HEK293 (cell line): ENCODE measurements around the gene FOXO3.

Source experiments
- CTCF ChIA-PET: fragments of 350-600 bp; formaldehyde crosslinking; extraction: SDS; loops from one replicate; lab custom pipeline; 2021; ENCODE audit warnings: antibody characterized with exemption; lab: Yijun Ruan, JAX
- POLR2A ChIA-PET: fragments of 300-600 bp; formaldehyde crosslinking; extraction: SDS; loops from one replicate; lab custom pipeline; 2020; ENCODE audit warnings: antibody characterized with exemption, inconsistent platforms; lab: Yijun Ruan, JAX
- H3K27ac ChIP-seq: fragments of 200-500 bp; sonication (Bioruptor generic); 2 replicates; pipeline ENCODE4 v1.5.1; 2014; ENCODE audit warnings: low read depth, low read length, control low read depth, inconsistent platforms; ENCODE audit errors: extremely low read depth
- H3K36me3 ChIP-seq, 2 experiments: fragments of 200-500 bp in 1 of 2; sonication (Bioruptor generic) in 1 of 2; 1 replicate in 1 of 2; 2 replicates in 1 of 2; pipeline ENCODE4 v1.5.1; 2014 to 2017; ENCODE audit warnings: inconsistent platforms in 2 of 2, low read length in 2 of 2; ENCODE audit not compliant: control insufficient read depth in 2 of 2, insufficient read depth in 1 of 2
- H3K4me1 ChIP-seq: fragments of 200-500 bp; sonication (Bioruptor generic); 2 replicates; pipeline ENCODE4 v1.5.1; 2014; ENCODE audit warnings: mild to moderate bottlenecking, low read length, inconsistent platforms; ENCODE audit not compliant: control insufficient read depth, insufficient read depth
- H3K4me3 ChIP-seq: 2 replicates; pipeline ENCODE4 v1.5.1; 2011; ENCODE audit warnings: low read depth, mild to moderate bottlenecking, control low read depth, low read length, moderate library complexity
- H3K9me3 ChIP-seq: fragments of 200-500 bp; sonication (Bioruptor generic); 2 replicates; pipeline ENCODE4 v1.5.1; 2014; ENCODE audit warnings: low read depth, low read length, inconsistent platforms; ENCODE audit not compliant: control insufficient read depth, insufficient read depth
- MEIS1 ChIP-seq: sonication (generic); formaldehyde crosslinking; IDR thresholded peaks from 2 replicates; pipeline ENCODE4 v1.8.1; 2022; ENCODE audit warnings: missing genetic modification reagents, mild to moderate bottlenecking, borderline replicate concordance
- ZEB2 ChIP-seq: fragments of 450-650 bp; formaldehyde crosslinking; IDR thresholded peaks from 2 replicates; pipeline ENCODE4 v1.5.1; 2016; ENCODE audit warnings: missing biosample characterization, missing genetic modification characterization
- ZFP37 ChIP-seq: fragments of 450-650 bp; formaldehyde crosslinking; IDR thresholded peaks from 2 replicates; pipeline ENCODE4 v1.5.1; 2016; ENCODE audit warnings: missing biosample characterization, missing genetic modification characterization
- ZFP69B ChIP-seq: fragments of 450-650 bp; formaldehyde crosslinking; IDR thresholded peaks from 2 replicates; pipeline ENCODE4 v1.5.1; 2016; ENCODE audit warnings: missing biosample characterization, missing genetic modification characterization
- ZNF112 ChIP-seq: fragments of 450-650 bp; formaldehyde crosslinking; IDR thresholded peaks from 2 replicates; pipeline ENCODE4 v1.5.0; 2017; ENCODE audit warnings: missing biosample characterization, missing genetic modification characterization
- ZNF184 ChIP-seq: fragments of 450-650 bp; IDR thresholded peaks from 2 replicates; pipeline ENCODE4 v1.5.1; 2018; ENCODE audit warnings: missing biosample characterization, mild to moderate bottlenecking, missing genetic modification characterization
- ZNF280C ChIP-seq: fragments of 450-650 bp; formaldehyde crosslinking; IDR thresholded peaks from 2 replicates; pipeline ENCODE4 v1.5.1; 2016; ENCODE audit warnings: missing biosample characterization, missing genetic modification characterization
- ZNF311 ChIP-seq: fragments of 450-650 bp; formaldehyde crosslinking; IDR thresholded peaks from 2 replicates; pipeline ENCODE4 v1.5.1; 2017; ENCODE audit warnings: missing biosample characterization, missing genetic modification characterization, borderline replicate concordance
- ZNF426 ChIP-seq: fragments of 450-650 bp; formaldehyde crosslinking; IDR thresholded peaks from 2 replicates; pipeline ENCODE4 v1.5.1; 2017; ENCODE audit warnings: missing biosample characterization, missing genetic modification characterization, mild to moderate bottlenecking, inconsistent platforms, moderate library complexity
- ZNF449 ChIP-seq: fragments of 450-650 bp; formaldehyde crosslinking; IDR thresholded peaks from 2 replicates; pipeline ENCODE4 v1.5.1; 2017; ENCODE audit warnings: missing biosample characterization, mild to moderate bottlenecking, missing genetic modification characterization, moderate library complexity
- ZNF473 ChIP-seq: fragments of 450-650 bp; formaldehyde crosslinking; IDR thresholded peaks from 2 replicates; pipeline ENCODE4 v1.5.1; 2017; ENCODE audit warnings: missing biosample characterization, missing genetic modification characterization
- ZNF521 ChIP-seq: fragments of 450-650 bp; formaldehyde crosslinking; IDR thresholded peaks from 2 replicates; pipeline ENCODE4 v1.5.1; 2017; ENCODE audit warnings: missing biosample characterization, mild to moderate bottlenecking, missing genetic modification characterization
- ZNF585B ChIP-seq: fragments of 450-650 bp; formaldehyde crosslinking; IDR thresholded peaks from 2 replicates; pipeline ENCODE4 v1.5.1; 2016; ENCODE audit warnings: missing biosample characterization, missing genetic modification characterization
- ZNF596 ChIP-seq: fragments of 450-650 bp; IDR thresholded peaks from 2 replicates; pipeline ENCODE4 v1.5.0; 2018; ENCODE audit warnings: missing biosample characterization, mild to moderate bottlenecking, missing genetic modification characterization, moderate library complexity
- ZNF600 ChIP-seq: fragments of 450-650 bp; formaldehyde crosslinking; IDR thresholded peaks from 2 replicates; pipeline ENCODE4 v1.5.1; 2016; ENCODE audit warnings: missing biosample characterization, missing genetic modification characterization
- ZNF654 ChIP-seq: fragments of 450-650 bp; formaldehyde crosslinking; IDR thresholded peaks from 2 replicates; pipeline ENCODE4 v1.5.1; 2016; ENCODE audit warnings: low read depth, missing biosample characterization, missing genetic modification characterization
- ZNF670 ChIP-seq: fragments of 450-650 bp; formaldehyde crosslinking; IDR thresholded peaks from 2 replicates; pipeline ENCODE4 v1.5.1; 2016; ENCODE audit warnings: missing biosample characterization, missing genetic modification characterization, low read depth
- ZNF677 ChIP-seq: fragments of 450-650 bp; IDR thresholded peaks from 2 replicates; pipeline ENCODE4 v1.5.0; 2018; ENCODE audit warnings: missing biosample characterization, mild to moderate bottlenecking, missing genetic modification characterization, moderate library complexity
- ZNF747 ChIP-seq: fragments of 450-650 bp; formaldehyde crosslinking; IDR thresholded peaks from 2 replicates; pipeline ENCODE4 v1.5.1; 2016; ENCODE audit warnings: missing biosample characterization, missing genetic modification characterization
- ZNF776 ChIP-seq: fragments of 450-650 bp; formaldehyde crosslinking; IDR thresholded peaks from 2 replicates; pipeline ENCODE4 v1.5.0; 2017; ENCODE audit warnings: missing biosample characterization, missing genetic modification characterization, borderline replicate concordance
- ZNF777 ChIP-seq: fragments of 450-650 bp; formaldehyde crosslinking; IDR thresholded peaks from 2 replicates; pipeline ENCODE4 v1.5.1; 2017; ENCODE audit warnings: missing biosample characterization, missing genetic modification characterization, borderline replicate concordance
- TF ChIP-seq, protein P1 (sequence below): fragments of 450-650 bp; formaldehyde crosslinking; IDR thresholded peaks from 2 replicates; pipeline ENCODE4 v1.5.1; 2016; ENCODE audit warnings: missing biosample characterization, missing genetic modification characterization
- TF ChIP-seq, protein P2 (sequence below): sonication (generic); formaldehyde crosslinking; IDR thresholded peaks from 2 replicates; pipeline ENCODE4 v1.8.1; 2022; ENCODE audit warnings: mild to moderate bottlenecking, moderate library complexity, missing genetic modification reagents

Gene FOXO3

DNA sequence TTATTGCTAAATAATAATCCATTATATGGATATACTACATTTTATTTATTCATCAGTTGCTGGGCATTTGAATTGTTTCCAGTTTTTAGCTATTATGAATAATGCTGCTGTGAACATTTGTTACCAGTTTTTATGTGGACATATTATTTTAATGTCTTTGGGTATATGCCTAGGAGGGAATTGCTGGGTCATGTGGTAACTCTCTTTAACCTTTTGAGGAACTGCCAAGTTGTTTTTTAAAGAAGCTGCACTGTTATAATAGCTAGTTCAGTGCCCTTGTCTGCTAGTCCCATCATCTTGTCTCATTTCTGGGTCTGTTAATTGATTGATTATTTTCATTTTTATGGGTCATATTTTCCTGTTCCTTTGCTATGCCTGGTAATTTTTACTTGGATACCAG, 56.3 kb downstream of the FOXO3 start:
- Histone ChIP-seq H3K4me1 (peaks cover 28% of the 10 kb centered on the region), H3K4me3 (no peak overlapping the region), H3K36me3 (no peaks in the 10 kb centered on the region), H3K27ac (no peak overlapping the region), H3K9me3 (no peaks in the 10 kb centered on the region)
- ChIA-PET POLR2A (no interaction called here), CTCF (interaction anchor here (0.6 kb wide), 1 partner anchor 1537 kb away, joined by 4 read pairs; no protein-coding TSS in a partner anchor)
- TF ChIP-seq ZNF449: no peak
- no peak for TF ChIP-seq ZFP69B (tag by site-specific recombination)
- TF ChIP-seq ZEB2 (tag by site-specific recombination): no peak
- no peak for TF ChIP-seq ZFP37
- TF ChIP-seq ZNF777: no peak
- TF ChIP-seq ZNF747 (tag by site-specific recombination): no peak
- no peak for TF ChIP-seq ZNF654 (tag by site-specific recombination)
- TF ChIP-seq ZNF596 (tag by site-specific recombination): no peak
- no peak for TF ChIP-seq ZNF473
- TF ChIP-seq, protein P1, sequence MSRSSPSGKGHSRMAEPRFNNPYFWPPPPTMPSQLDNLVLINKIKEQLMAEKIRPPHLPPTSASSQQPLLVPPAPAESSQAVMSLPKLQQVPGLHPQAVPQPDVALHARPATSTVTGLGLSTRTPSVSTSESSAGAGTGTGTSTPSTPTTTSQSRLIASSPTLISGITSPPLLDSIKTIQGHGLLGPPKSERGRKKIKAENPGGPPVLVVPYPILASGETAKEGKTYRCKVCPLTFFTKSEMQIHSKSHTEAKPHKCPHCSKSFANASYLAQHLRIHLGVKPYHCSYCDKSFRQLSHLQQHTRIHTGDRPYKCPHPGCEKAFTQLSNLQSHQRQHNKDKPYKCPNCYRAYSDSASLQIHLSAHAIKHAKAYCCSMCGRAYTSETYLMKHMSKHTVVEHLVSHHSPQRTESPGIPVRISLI (tag by site-specific recombination): no peak
- no peak for TF ChIP-seq ZNF776
- no peak for TF ChIP-seq ZNF184
- no peak for TF ChIP-seq ZNF112 (tag by site-specific recombination)
- no peak for TF ChIP-seq ZNF521 (tag by site-specific recombination)
- TF ChIP-seq, protein P2, sequence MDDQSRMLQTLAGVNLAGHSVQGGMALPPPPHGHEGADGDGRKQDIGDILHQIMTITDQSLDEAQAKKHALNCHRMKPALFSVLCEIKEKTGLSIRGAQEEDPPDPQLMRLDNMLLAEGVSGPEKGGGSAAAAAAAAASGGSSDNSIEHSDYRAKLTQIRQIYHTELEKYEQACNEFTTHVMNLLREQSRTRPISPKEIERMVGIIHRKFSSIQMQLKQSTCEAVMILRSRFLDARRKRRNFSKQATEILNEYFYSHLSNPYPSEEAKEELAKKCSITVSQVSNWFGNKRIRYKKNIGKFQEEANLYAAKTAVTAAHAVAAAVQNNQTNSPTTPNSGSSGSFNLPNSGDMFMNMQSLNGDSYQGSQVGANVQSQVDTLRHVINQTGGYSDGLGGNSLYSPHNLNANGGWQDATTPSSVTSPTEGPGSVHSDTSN: no peak
- no peak for TF ChIP-seq ZNF280C
- no peak for TF ChIP-seq ZNF311 (tag by site-specific recombination)
- TF ChIP-seq MEIS1: no peak
- no peak for TF ChIP-seq ZNF670

DNA sequence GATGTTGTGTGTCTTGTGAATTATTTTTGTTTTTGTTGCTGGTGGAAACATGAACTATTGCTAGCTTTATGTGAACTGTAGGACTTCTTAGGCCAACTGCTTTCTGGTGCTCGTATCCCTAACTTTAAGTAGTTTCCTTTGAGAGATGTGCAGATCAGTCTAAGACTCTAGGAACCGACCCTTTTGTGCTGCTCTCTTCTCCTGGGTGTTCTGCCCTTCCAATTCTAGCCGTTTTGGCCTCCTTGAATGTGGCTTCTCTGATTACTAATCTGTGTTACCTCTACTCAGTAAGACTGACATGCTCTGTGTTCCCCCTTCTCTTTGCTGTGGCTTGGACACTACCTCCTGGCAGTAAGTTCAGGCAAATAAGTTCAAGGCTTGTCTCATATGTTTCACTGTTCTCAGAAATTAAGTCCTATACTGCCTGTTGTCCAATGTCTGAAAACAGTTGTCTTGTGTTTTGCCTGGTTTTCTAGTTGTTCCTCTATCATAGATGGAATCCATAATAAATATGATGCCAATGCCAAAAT, 58.0 kb downstream of the FOXO3 start:
- CTCF ChIA-PET: no interaction called here
- H3K4me3 ChIP-seq: no peak overlapping the region
- POLR2A ChIA-PET: no interaction called here
- TF ChIP-seq ZNF585B (tag by site-specific recombination): peak; percentile 51; the same call in 1 of the 2 replicates
- TF ChIP-seq ZNF677 (tag by site-specific recombination): no peak
- TF ChIP-seq ZNF600 (tag by site-specific recombination): peak; percentile 79
- TF ChIP-seq ZNF426 (tag by site-specific recombination): no peak
- H3K36me3 ChIP-seq: no peaks in the 10 kb centered on the region
- no peaks in the 10 kb centered on the region for H3K9me3 ChIP-seq
- peaks cover 39% of the 10 kb centered on the region for H3K4me1 ChIP-seq
- no peak overlapping the region for H3K27ac ChIP-seq
